ENCODE measurements around the gene SH3BGR. TPM values are rescaled to one million over a fixed set of nuclear protein-coding genes. Genes with fewer than 3 reads are reported as not detected.
A peak's percentile ranks its signal among the peaks of the same experiment; 100 is the strongest.
"Not testable (repeated sequence)": the region's sequence is repeated elsewhere in the genome, so short reads cannot be mapped to it uniquely, and the experiment has no call there.

Gene SH3BGR
- total RNA-seq (10 to 100 TPM in 3 of 4 donors, 1 to 10 TPM in 1; 6.4 to 32.7 (median 23.5) TPM), polyA plus RNA-seq (1 to 10 TPM; 3.6 to 6.0 (median 5.5) TPM)

GRCh38 chr21:39451332-39452206 lies at the start of gene SH3BGR:
Gene SH3BGR, plus strand, starts transcription at chr21:39451970. Its CDS starts 127 bp downstream, at chr21:39452097.
- no peak for TF ChIP-seq CTCF (IDR thresholded peaks at IDR 0.05)
- TF ChIP-seq POLR2AphosphoS5 (IDR thresholded peaks at IDR 0.05) = peak in 3 of 4 donors; percentile 35 to 60 (median 56)
- no peak for TF ChIP-seq POLR2A (IDR thresholded peaks at IDR 0.05)
- TF ChIP-seq EP300 (IDR thresholded peaks at IDR 0.05) = no peak
- Histone ChIP-seq H3K36me3 (no peaks in the 10 kb centered on the region), H3K9me3 (no peaks in the 10 kb centered on the region), H3K4me1 (peaks cover 0 to 21% (median 6%) of the 10 kb centered on the region in 4 donors), H3K4me3 (peak within 1 kb of the TSS in 3 of 4 donors; percentile 36 to 47 (median 44)), H3K27ac (peak within 1 kb of the TSS; percentile 55 to 84 (median 80)), H3K27me3 (no peaks in the 10 kb centered on the region)
- DNase-seq = peak; percentile 70
- intact Hi-C loops (cut with DNase I) = no loop called here
- 66 to 77% methylated on average over 15 of the region's 15 CpGs for WGBS, 2 donors

GRCh38 chr21:39406065-39406464 lies 45.7 kb upstream of the SH3BGR start:
- no peak overlapping the region for H3K4me3 ChIP-seq
- H3K36me3 ChIP-seq = peaks cover 0 to 33% (median 8%) of the 10 kb centered on the region in 4 donors
- 97 to 98% methylated on average over 2 of the region's 2 CpGs for WGBS, 2 donors
- H3K4me1 ChIP-seq = no peaks in the 10 kb centered on the region
- no peaks in the 10 kb centered on the region for H3K27me3 ChIP-seq
- H3K27ac ChIP-seq = no peak overlapping the region
- TF ChIP-seq POLR2AphosphoS5 (IDR thresholded peaks at IDR 0.05) (no peak), EP300 (IDR thresholded peaks at IDR 0.05) (no peak), CTCF (IDR thresholded peaks at IDR 0.05) (no peak), POLR2A (IDR thresholded peaks at IDR 0.05) (no peak)
- intact Hi-C loops (cut with DNase I) = no loop called here
- peaks cover 0 to 2% (median 0%) of the 10 kb centered on the region in 4 donors for H3K9me3 ChIP-seq
- no peak for DNase-seq

GRCh38 chr21:39419204-39419603 lies 32.6 kb upstream of the SH3BGR start:
- DNase-seq; intact Hi-C loops (cut with DNase I): not testable (repeated sequence)

GRCh38 chr21:39422527-39423241 lies 29.1 kb upstream of the SH3BGR start:
- TF ChIP-seq CTCF (IDR thresholded peaks at IDR 0.05) = no peak
- TF ChIP-seq POLR2A (IDR thresholded peaks at IDR 0.05) = no peak
- no peak for TF ChIP-seq EP300 (IDR thresholded peaks at IDR 0.05)
- no peak for TF ChIP-seq POLR2AphosphoS5 (IDR thresholded peaks at IDR 0.05)
- no peak overlapping the region for H3K4me3 ChIP-seq
- H3K36me3 ChIP-seq = no peaks in the 10 kb centered on the region
- no peaks in the 10 kb centered on the region for H3K27me3 ChIP-seq
- 74 to 84% methylated on average over 5 of the region's 5 CpGs for WGBS, 2 donors
- no peaks in the 10 kb centered on the region for H3K4me1 ChIP-seq
- intact Hi-C loops (cut with DNase I) = no loop called here
- no peak overlapping the region for H3K27ac ChIP-seq
- no peak for DNase-seq
- no peaks in the 10 kb centered on the region for H3K9me3 ChIP-seq

More at GRCh38 chr21:39419204-39419603, 32.6 kb upstream of the SH3BGR start:
- not testable (repeated sequence) for H3K4me1 ChIP-seq, H3K27me3 ChIP-seq, H3K36me3 ChIP-seq, H3K27ac ChIP-seq, H3K4me3 ChIP-seq, H3K9me3 ChIP-seq
- 97% methylated on average over 5 of the region's 5 CpGs for WGBS, 2 donors

GRCh38 chr21:39429445-39429844 lies 22.3 kb upstream of the SH3BGR start:
- intact Hi-C loops (cut with DNase I) = no loop called here
- H3K4me1 ChIP-seq = peaks cover 0 to 6% (median 0%) of the 10 kb centered on the region in 4 donors
- WGBS, 2 donors = 47 to 96% methylated on average over 2 of the region's 2 CpGs
- H3K27me3 ChIP-seq = no peaks in the 10 kb centered on the region
- DNase-seq = no peak
- no peaks in the 10 kb centered on the region for H3K9me3 ChIP-seq
- no peak overlapping the region for H3K4me3 ChIP-seq
- no peaks in the 10 kb centered on the region for H3K36me3 ChIP-seq
- no peak overlapping the region for H3K27ac ChIP-seq
- no peak for TF ChIP-seq CTCF (IDR thresholded peaks at IDR 0.05)
- no peak for TF ChIP-seq POLR2AphosphoS5 (IDR thresholded peaks at IDR 0.05)
- TF ChIP-seq POLR2A (IDR thresholded peaks at IDR 0.05) = no peak
- TF ChIP-seq EP300 (IDR thresholded peaks at IDR 0.05) = no peak

Data from sigmoid colon (tissue), 7 donors.